Measurements from ENCODE around the gene RTF1.

- TF ChIP-seq CTCF (IDR thresholded peaks at IDR 0.05; ENCODE audit: low read depth, low read length) (no peak), MAX (IDR thresholded peaks at IDR 0.05; ENCODE audit: low read depth, low read length) (no peak), MYC (IDR thresholded peaks at IDR 0.05; ENCODE audit: low read depth, low read length) (no peak), POLR2A (IDR thresholded peaks at IDR 0.05; ENCODE audit: extremely low read depth, insufficient read length) (no peak)
These were observed 660 bp upstream of the RTF1 start for GRCh38 chr15:41416128-41416741.
